Neural progenitor cell (in vitro differentiated cells): Measurements from ENCODE around the gene ABHD15.

Experiments
- CTCF ChIP-seq: fragments of 200-600 bp; sonication (generic); IDR thresholded peaks from 2 replicates; pipeline ENCODE4 v1.5.1; 2017; ENCODE audit warnings: antibody characterized with exemption, mild to moderate bottlenecking
- EZH2 ChIP-seq: fragments of 200-600 bp; sonication (generic); IDR thresholded peaks from 2 replicates; pipeline ENCODE4 v1.6.1; 2017; ENCODE audit warnings: antibody characterized with exemption, mild to moderate bottlenecking, moderate library complexity

GRCh38 chr17:29586676-29587469 is 20.0 kb upstream of the ABHD15 start:
- TF ChIP-seq EZH2: no peak
- no peak for TF ChIP-seq CTCF
